ENCODE measurements around the gene PNKP. TPM values are rescaled to one million over a fixed set of nuclear protein-coding genes. Genes with fewer than 3 reads are reported as not detected.

The PNKP gene
- total RNA-seq, 1 experiment from 2014 or later = 130 TPM

- ChIA-PET POLR2A (ENCODE audit: low non-redundant PET) (no interaction called here), CTCF (no interaction called here)
- H3K36me3 ChIP-seq (ENCODE audit: insufficient read depth, low read length, poor library complexity, severe bottlenecking) = peaks cover 26% of the 10 kb centered on the region
- H3K9me3 ChIP-seq (ENCODE audit: low read depth, low read length, poor library complexity, severe bottlenecking) = peaks cover 8% of the 10 kb centered on the region
- no peaks in the 10 kb centered on the region for H3K27me3 ChIP-seq (replicated peaks; ENCODE audit: insufficient read depth, low read depth, low read length, poor library complexity)
- BruUV-seq (replicated peaks) = no TSS peak
- TF ChIP-seq, protein P1, sequence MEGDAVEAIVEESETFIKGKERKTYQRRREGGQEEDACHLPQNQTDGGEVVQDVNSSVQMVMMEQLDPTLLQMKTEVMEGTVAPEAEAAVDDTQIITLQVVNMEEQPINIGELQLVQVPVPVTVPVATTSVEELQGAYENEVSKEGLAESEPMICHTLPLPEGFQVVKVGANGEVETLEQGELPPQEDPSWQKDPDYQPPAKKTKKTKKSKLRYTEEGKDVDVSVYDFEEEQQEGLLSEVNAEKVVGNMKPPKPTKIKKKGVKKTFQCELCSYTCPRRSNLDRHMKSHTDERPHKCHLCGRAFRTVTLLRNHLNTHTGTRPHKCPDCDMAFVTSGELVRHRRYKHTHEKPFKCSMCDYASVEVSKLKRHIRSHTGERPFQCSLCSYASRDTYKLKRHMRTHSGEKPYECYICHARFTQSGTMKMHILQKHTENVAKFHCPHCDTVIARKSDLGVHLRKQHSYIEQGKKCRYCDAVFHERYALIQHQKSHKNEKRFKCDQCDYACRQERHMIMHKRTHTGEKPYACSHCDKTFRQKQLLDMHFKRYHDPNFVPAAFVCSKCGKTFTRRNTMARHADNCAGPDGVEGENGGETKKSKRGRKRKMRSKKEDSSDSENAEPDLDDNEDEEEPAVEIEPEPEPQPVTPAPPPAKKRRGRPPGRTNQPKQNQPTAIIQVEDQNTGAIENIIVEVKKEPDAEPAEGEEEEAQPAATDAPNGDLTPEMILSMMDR (conservative IDR thresholded peaks at IDR 0.05; ENCODE audit: low read depth, low read length) = no peak
- TF ChIP-seq EZH2 (IDR thresholded peaks at IDR 0.05; ENCODE audit: borderline replicate concordance, low read depth, low read length, poor library complexity, severe bottlenecking) = no peak
- no peak overlapping the region for H3K27ac ChIP-seq (ENCODE audit: low read depth, low read length, poor library complexity, severe bottlenecking)
- H3K4me3 ChIP-seq (ENCODE audit: low read depth, low read length, poor library complexity, severe bottlenecking) = no peak overlapping the region
- intact Hi-C loops (cut with micrococcal nuclease; ENCODE audit: unreplicated experiment) = no loop called here
- H3K4me1 ChIP-seq (ENCODE audit: insufficient read depth, low read length, poor library complexity, severe bottlenecking) = no peaks in the 10 kb centered on the region
- no peak for DNase-seq (ENCODE audit: low spot score)
Observed at GRCh38 chr19:49887037-49887664, 19.8 kb upstream of the PNKP start.

- no peak for TF ChIP-seq EZH2 (IDR thresholded peaks at IDR 0.05; ENCODE audit: borderline replicate concordance, low read depth, low read length, poor library complexity, severe bottlenecking)
- TF ChIP-seq, protein P1 (conservative IDR thresholded peaks at IDR 0.05; ENCODE audit: low read depth, low read length) = no peak
- Histone ChIP-seq H3K9me3 (ENCODE audit: low read depth, low read length, poor library complexity, severe bottlenecking) (peaks cover 8% of the 10 kb centered on the region), H3K27ac (ENCODE audit: low read depth, low read length, poor library complexity, severe bottlenecking) (no peak overlapping the region), H3K27me3 (replicated peaks; ENCODE audit: insufficient read depth, low read depth, low read length, poor library complexity) (no peaks in the 10 kb centered on the region), H3K4me1 (ENCODE audit: insufficient read depth, low read length, poor library complexity, severe bottlenecking) (no peaks in the 10 kb centered on the region), H3K4me3 (ENCODE audit: low read depth, low read length, poor library complexity, severe bottlenecking) (no peak overlapping the region), H3K36me3 (ENCODE audit: insufficient read depth, low read length, poor library complexity, severe bottlenecking) (peaks cover 48% of the 10 kb centered on the region)
- POLR2A ChIA-PET (ENCODE audit: low non-redundant PET) = interaction anchor here (0.5 kb wide), 1 partner anchor 40 kb away, joined by 3 read pairs; no protein-coding TSS in a partner anchor
- intact Hi-C loops (cut with micrococcal nuclease; ENCODE audit: unreplicated experiment) = no loop called here
- CTCF ChIA-PET = interaction anchor here (0.6 kb wide), 1 partner anchor 13 kb away, joined by 6 read pairs; no protein-coding TSS in a partner anchor
- no TSS peak for BruUV-seq (replicated peaks)
- DNase-seq (ENCODE audit: low spot score) = no peak
Observed at GRCh38 chr19:49884760-49885159, 17.4 kb upstream of the PNKP start.

GRCh38 chr19:49884109-49884508, 16.7 kb upstream of the PNKP start:
- ChIA-PET CTCF (no interaction called here), POLR2A (ENCODE audit: low non-redundant PET) (no interaction called here)
- intact Hi-C loops (cut with micrococcal nuclease; ENCODE audit: unreplicated experiment) = no loop called here
- Histone ChIP-seq H3K27me3 (replicated peaks; ENCODE audit: insufficient read depth, low read depth, low read length, poor library complexity) (no peaks in the 10 kb centered on the region), H3K4me3 (ENCODE audit: low read depth, low read length, poor library complexity, severe bottlenecking) (no peak overlapping the region), H3K36me3 (ENCODE audit: insufficient read depth, low read length, poor library complexity, severe bottlenecking) (peaks cover 51% of the 10 kb centered on the region), H3K27ac (ENCODE audit: low read depth, low read length, poor library complexity, severe bottlenecking) (no peak overlapping the region), H3K4me1 (ENCODE audit: insufficient read depth, low read length, poor library complexity, severe bottlenecking) (peaks cover under 1% of the 10 kb centered on the region), H3K9me3 (ENCODE audit: low read depth, low read length, poor library complexity, severe bottlenecking) (peaks cover 8% of the 10 kb centered on the region)
- no TSS peak for BruUV-seq (replicated peaks)
- no peak for TF ChIP-seq EZH2 (IDR thresholded peaks at IDR 0.05; ENCODE audit: borderline replicate concordance, low read depth, low read length, poor library complexity, severe bottlenecking)
- TF ChIP-seq, protein P1 (conservative IDR thresholded peaks at IDR 0.05; ENCODE audit: low read depth, low read length) = no peak
- no peak for DNase-seq (ENCODE audit: low spot score)
